Measurements from ENCODE around the gene CHAMP1.

The CHAMP1 gene

GRCh38 chr13:114268344-114269280 lies 45.7 kb upstream of the CHAMP1 start:
- H3K27me3 ChIP-seq (ENCODE audit: insufficient read depth, poor library complexity, severe bottlenecking) = no peaks in the 10 kb centered on the region
- no peak for DNase-seq (ENCODE audit: low read depth in 1 of 2, low spot score in 1 of 2)
- no peak for TF ChIP-seq POLR2AphosphoS5 (IDR thresholded peaks at IDR 0.05; ENCODE audit: low read depth)
- no peak for TF ChIP-seq REST (IDR thresholded peaks at IDR 0.05; ENCODE audit: insufficient replicate concordance, low read depth)
- no peak for TF ChIP-seq GABPA (IDR thresholded peaks at IDR 0.05; ENCODE audit: low read depth)
- TF ChIP-seq SPI1 (IDR thresholded peaks at IDR 0.05; ENCODE audit: borderline replicate concordance, low read depth) = no peak
- TF ChIP-seq CTCF (IDR thresholded peaks at IDR 0.05; ENCODE audit: insufficient read depth, low read length) = no peak
- H3K27ac ChIP-seq (replicated peaks) = no peak overlapping the region
- H3K4me3 ChIP-seq (replicated peaks; ENCODE audit: insufficient read depth, low read length) = no peak overlapping the region

GRCh38 chr13:114269281-114269770 lies 45.0 kb upstream of the CHAMP1 start:
- no peaks in the 10 kb centered on the region for H3K27me3 ChIP-seq (ENCODE audit: insufficient read depth, poor library complexity, severe bottlenecking)
- no peak overlapping the region for H3K4me3 ChIP-seq (replicated peaks; ENCODE audit: insufficient read depth, low read length)
- TF ChIP-seq GABPA (IDR thresholded peaks at IDR 0.05; ENCODE audit: low read depth) (no peak), POLR2AphosphoS5 (IDR thresholded peaks at IDR 0.05; ENCODE audit: low read depth) (no peak), SPI1 (IDR thresholded peaks at IDR 0.05; ENCODE audit: borderline replicate concordance, low read depth) (no peak), REST (IDR thresholded peaks at IDR 0.05; ENCODE audit: insufficient replicate concordance, low read depth) (no peak), CTCF (IDR thresholded peaks at IDR 0.05; ENCODE audit: insufficient read depth, low read length) (no peak)
- no peak overlapping the region for H3K27ac ChIP-seq (replicated peaks)
- DNase-seq (ENCODE audit: low read depth in 1 of 2, low spot score in 1 of 2) = no peak

GRCh38 chr13:114272977-114273376 lies 41.3 kb upstream of the CHAMP1 start:
- H3K27ac ChIP-seq (replicated peaks) = no peak overlapping the region
- DNase-seq (ENCODE audit: low read depth in 1 of 2, low spot score in 1 of 2) = peak in 1 of 2 experiments; percentile 27
- H3K4me3 ChIP-seq (replicated peaks; ENCODE audit: insufficient read depth, low read length) = no peak overlapping the region
- H3K27me3 ChIP-seq (ENCODE audit: insufficient read depth, poor library complexity, severe bottlenecking) = no peaks in the 10 kb centered on the region
- TF ChIP-seq GABPA (IDR thresholded peaks at IDR 0.05; ENCODE audit: low read depth) (no peak), REST (IDR thresholded peaks at IDR 0.05; ENCODE audit: insufficient replicate concordance, low read depth) (no peak), POLR2AphosphoS5 (IDR thresholded peaks at IDR 0.05; ENCODE audit: low read depth) (no peak), SPI1 (IDR thresholded peaks at IDR 0.05; ENCODE audit: borderline replicate concordance, low read depth) (no peak), CTCF (IDR thresholded peaks at IDR 0.05; ENCODE audit: insufficient read depth, low read length) (no peak)

All from HL-60 (cell line).